HS-27A (cell line): Measurements from ENCODE around the gene STX12.
A peak's percentile ranks its signal among the peaks of the same experiment; 100 is the strongest.
"Not testable (repeated sequence)": the region's sequence is repeated elsewhere in the genome, so short reads cannot be mapped to it uniquely, and the experiment has no call there.

Experiments
- DNase-seq: peaks from one replicate; pipeline ENCODE4 v3.0.0-alpha.2; 2012; ENCODE audit warnings: low read depth, missing footprints

STX12 gene

GRCh38 chr1:27775336-27775735 lies 2.3 kb downstream of the STX12 start:
- not testable (repeated sequence) for DNase-seq

GRCh38 chr1:27776276-27776675 lies 3.3 kb downstream of the STX12 start:
- not testable (repeated sequence) for DNase-seq

DNA sequence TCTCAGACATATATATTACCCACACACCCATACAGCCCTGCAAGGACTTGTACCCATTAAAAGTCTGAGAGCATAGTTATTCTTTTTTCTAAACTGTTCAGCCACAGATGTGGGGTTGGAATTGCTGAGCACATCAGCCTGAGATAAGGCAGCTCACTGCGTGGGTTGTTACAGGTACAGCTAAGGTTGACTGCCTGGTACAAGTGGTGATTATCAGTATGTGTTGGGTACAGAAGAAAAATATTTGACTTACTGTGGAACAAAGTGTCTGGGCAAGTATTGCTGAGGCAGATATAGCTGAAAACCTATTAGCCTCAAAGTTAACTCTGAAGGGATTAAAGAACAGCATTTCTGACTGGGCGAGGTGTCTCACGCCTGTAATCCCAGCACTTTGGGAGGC lies 5.0 kb downstream of the STX12 start:
- DNase-seq = no peak

GRCh38 chr1:27779122-27779521 lies 6.1 kb downstream of the STX12 start:
- no peak for DNase-seq

- no peak for DNase-seq
Measured at GRCh38 chr1:27782950-27783349, 9.9 kb downstream of the STX12 start.

DNA sequence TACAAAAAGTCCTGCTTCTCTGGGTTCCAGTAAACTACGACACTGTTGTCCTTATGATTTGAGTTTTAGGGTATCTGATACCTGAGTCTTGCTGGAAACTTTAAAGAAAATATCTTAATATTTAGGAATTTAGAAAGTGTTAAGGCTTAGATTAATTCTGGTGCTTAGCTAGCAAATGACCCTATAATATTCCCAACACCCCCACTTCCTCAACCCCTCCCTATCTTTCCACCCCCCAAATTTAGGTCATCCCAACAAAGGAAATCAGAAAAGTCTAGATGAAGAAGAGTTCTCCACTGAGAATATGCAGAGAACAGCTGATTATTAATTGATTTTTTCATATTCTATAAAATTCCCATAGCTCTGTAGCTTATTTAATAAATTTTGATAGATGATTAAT lies 11.7 kb downstream of the STX12 start:
- DNase-seq = no peak

DNA sequence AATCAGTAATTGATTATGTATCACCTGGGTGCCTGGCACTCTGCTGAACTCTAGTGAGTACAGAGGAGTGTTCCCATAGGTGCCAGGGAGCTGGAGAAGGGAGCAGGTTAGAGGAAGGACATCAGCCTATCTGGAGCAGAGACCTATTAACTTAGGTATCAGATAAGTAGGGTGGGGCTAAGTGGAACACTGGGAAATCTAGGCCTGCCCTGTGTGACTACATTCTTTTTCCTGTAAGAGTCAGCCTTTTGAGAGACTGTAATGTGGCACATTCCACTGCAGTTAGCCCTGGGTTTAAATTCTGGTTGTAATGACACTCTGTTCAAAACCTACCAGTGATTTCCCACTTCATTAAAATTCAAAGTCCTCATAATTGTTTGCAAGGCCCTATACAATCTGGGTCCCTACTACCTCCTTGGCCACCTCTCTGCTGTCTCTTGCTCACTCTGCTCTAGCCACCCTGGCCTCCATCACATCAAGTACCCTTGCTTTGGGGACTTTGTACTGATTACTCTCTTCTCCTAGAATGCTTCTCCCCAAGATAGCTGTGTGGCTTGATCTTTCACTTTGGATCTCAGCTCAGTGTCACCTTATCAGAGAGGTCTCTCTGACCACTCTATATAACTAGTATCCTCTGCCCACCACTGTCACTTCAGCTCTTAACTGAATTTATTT lies 12.9 kb downstream of the STX12 start:
- no peak for DNase-seq

GRCh38 chr1:27787895-27788294 lies 14.9 kb downstream of the STX12 start:
- no peak for DNase-seq

GRCh38 chr1:27789540-27790041 lies 16.6 kb downstream of the STX12 start:
- no peak for DNase-seq

DNA sequence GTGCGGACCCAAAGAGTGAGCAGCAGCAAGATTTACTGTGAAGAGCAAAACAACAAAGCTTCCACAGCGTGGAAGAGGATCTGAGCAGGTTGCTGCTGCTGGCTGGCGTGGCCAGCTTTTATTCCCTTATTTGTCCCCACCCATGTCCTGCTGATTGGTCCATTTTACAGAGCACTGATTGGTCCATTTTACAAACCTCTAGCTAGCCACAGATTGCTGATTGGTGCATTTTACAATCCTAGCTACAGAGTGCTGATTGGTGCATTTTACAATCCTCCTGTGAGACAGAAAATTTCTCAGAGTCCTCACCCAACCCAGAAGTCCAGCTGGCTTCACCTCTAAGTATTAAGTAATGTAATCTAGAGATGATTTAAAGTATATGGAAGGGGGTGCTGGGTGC lies 17.3 kb downstream of the STX12 start:
- DNase-seq = not testable (repeated sequence)

DNA sequence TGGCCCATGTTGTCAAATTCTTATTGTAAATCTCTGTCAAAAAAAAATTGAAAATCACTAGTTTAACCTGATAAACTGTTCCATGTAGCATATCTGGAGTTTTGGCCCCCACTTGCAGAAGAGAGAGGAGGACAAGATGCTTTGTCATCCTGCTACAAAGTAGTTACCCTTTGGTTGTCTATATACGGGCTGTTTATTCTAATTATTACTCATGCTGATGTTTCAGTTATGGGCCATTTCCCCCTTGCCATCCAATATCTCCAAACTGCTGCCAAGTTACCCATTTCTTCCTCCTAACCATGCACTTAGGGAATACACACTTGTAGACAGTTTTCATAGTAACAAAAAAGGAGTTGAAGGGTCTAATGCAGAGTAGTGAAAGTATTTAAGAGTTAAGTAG lies 22.6 kb downstream of the STX12 start:
- no peak for DNase-seq

DNA sequence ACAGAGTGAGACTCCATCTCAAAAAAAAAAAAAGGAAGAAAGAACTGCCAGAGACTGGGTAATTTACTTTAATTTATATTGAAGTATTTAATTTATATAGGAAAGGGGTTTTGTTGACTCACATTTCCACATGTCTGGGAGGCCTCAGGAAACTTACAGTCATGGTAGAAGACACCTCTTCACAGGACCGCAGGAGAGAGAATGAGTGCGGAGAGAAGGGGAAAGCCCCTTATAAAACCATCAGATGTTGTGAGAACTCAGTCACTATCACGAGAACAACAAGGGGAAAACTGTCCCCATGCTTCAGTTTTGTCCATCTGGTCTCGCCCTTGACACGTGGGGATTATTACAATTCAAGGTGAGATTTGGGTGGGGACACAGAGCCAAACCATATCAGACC lies 31.8 kb downstream of the STX12 start:
- no peak for DNase-seq

DNA sequence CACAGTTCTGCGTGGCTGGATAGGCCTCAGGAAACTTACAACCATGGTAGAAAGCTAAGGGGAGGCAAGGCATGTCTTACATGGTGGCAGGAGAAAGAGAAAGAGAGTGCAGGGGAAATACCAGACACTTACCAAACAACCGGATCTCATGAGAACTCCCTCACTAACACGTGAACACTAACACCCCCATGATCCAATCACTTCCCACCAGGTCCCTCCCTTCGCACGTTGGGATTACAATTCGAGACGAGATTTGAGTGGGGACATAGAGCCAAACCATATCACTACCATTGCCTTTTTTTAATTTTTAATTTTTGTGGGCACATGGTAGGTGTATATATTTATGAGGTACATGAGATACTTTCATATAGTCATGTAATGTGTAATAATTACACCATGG lies 33.7 kb downstream of the STX12 start:
- no peak for DNase-seq

- DNase-seq = no peak
Measured at GRCh38 chr1:27807385-27807784, 34.4 kb downstream of the STX12 start.

DNA sequence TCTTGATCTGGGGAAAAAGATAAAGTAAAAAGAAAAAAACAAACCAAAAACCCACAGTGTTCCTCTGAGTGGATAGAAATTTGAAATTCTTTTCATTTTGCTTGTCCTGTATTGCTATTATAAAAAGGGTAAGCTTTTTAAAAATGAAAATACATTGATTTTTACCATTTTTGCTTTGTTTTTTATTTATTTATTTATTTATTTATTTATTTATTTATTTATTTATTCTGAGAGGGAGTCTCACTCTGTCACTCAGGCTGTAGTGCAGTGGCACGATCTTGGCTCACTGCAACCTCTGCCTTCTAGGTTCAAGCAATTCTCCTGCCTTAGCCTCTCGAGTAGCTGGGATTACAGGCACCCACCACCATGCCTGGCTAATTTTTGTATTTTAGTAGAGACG lies 35.1 kb downstream of the STX12 start:
- not testable (repeated sequence) for DNase-seq

- no peak for DNase-seq
Measured at GRCh38 chr1:27809883-27810282, 36.9 kb downstream of the STX12 start.

- DNase-seq = no peak
Measured at GRCh38 chr1:27811741-27812500, 38.9 kb downstream of the STX12 start.

GRCh38 chr1:27816921-27817630 lies 44.1 kb downstream of the STX12 start:
- DNase-seq = peak; percentile 59

- no peak for DNase-seq
Measured at GRCh38 chr1:27821761-27822315, 48.8 kb downstream of the STX12 start.

GRCh38 chr1:27823784-27824183 lies 50.8 kb downstream of the STX12 start:
- no peak for DNase-seq

DNA sequence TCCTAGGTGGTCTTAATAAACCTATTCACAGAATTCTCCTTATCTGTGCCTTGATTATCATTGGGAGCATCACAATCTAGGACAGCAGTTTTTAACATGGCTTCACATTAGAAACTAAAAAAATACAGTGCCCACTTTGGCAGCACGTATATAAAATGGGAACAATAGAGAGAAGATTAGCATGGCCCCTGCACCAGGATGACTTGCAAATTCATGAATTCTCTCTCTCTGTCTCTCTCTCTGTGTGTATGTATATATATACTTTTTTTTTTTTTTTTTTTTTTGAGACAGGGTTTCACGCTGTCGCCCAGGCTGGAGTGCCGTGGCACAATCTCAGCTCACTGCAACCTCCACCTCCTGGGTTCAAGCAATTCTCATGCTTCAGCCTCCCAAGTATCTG lies 51.4 kb downstream of the STX12 start:
- no peak for DNase-seq

GRCh38 chr1:27829339-27829960 lies 56.4 kb downstream of the STX12 start:
- not testable (repeated sequence) for DNase-seq
